ENCODE measurements around the gene PPM1A.

PPM1A gene

GRCh38 chr14:60328583-60328982 lies 79.6 kb downstream of the PPM1A start:
- Histone ChIP-seq H3K27ac (no peak overlapping the region), H3K4me3 (no peak overlapping the region)
- no peak for TF ChIP-seq CTCF (IDR thresholded peaks at IDR 0.05)
- DNase-seq (ENCODE audit: low spot score) = no peak

GRCh38 chr14:60329274-60329673 lies 80.3 kb downstream of the PPM1A start:
- TF ChIP-seq CTCF (IDR thresholded peaks at IDR 0.05) = no peak
- Histone ChIP-seq H3K27ac (no peak overlapping the region), H3K4me3 (no peak overlapping the region)
- DNase-seq (ENCODE audit: low spot score) = no peak

- peak; percentile 45 for TF ChIP-seq CTCF (IDR thresholded peaks at IDR 0.05)
- Histone ChIP-seq H3K4me3 (peak overlapping the region; percentile 63), H3K27ac (no peak overlapping the region)
- no peak for DNase-seq (ENCODE audit: low spot score)
These were observed 82.4 kb downstream of the PPM1A start for GRCh38 chr14:60331201-60332045.

GRCh38 chr14:60332046-60332399 lies 83.0 kb downstream of the PPM1A start:
- Histone ChIP-seq H3K4me3 (peak overlapping the region; percentile 63), H3K27ac (no peak overlapping the region)
- DNase-seq (ENCODE audit: low spot score) = no peak
- no peak for TF ChIP-seq CTCF (IDR thresholded peaks at IDR 0.05)

- TF ChIP-seq CTCF (IDR thresholded peaks at IDR 0.05) = no peak
- no peak overlapping the region for H3K27ac ChIP-seq
- no peak for DNase-seq (ENCODE audit: low spot score)
- H3K4me3 ChIP-seq = no peak overlapping the region
These were observed 83.8 kb downstream of the PPM1A start for GRCh38 chr14:60332869-60333268.

- no peak overlapping the region for H3K27ac ChIP-seq
- DNase-seq (ENCODE audit: low spot score) = no peak
- no peak overlapping the region for H3K4me3 ChIP-seq
- no peak for TF ChIP-seq CTCF (IDR thresholded peaks at IDR 0.05)
These were observed 90.5 kb downstream of the PPM1A start for GRCh38 chr14:60339571-60339970.

GRCh38 chr14:60343571-60344071 lies 94.6 kb downstream of the PPM1A start:
- no peak for DNase-seq (ENCODE audit: low spot score)
- TF ChIP-seq CTCF (IDR thresholded peaks at IDR 0.05) = no peak
- H3K4me3 ChIP-seq = no peak overlapping the region
- H3K27ac ChIP-seq = no peak overlapping the region
